Mammary epithelial cell (primary cell): Measurements from ENCODE around the gene STK26.

Experiments
- EZH2 ChIP-seq: IDR thresholded peaks from 2 replicates; pipeline ENCODE4 v1.6.1; 2012; ENCODE audit warnings: low read length, inconsistent platforms, borderline replicate concordance
- TF ChIP-seq, protein P1 (sequence below), 2 donors: IDR thresholded peaks in 1 of 2; conservative IDR thresholded peaks in 1 of 2; 2 replicates each; pipeline ENCODE4 v1.5.1; 2011 to 2012; ENCODE audit warnings: inconsistent platforms in 2 of 2, low read length in 2 of 2, mild to moderate bottlenecking in 2 of 2, control low read depth in 1 of 2, low read depth in 1 of 2; ENCODE audit not compliant: insufficient read depth in 1 of 2; ENCODE audit errors: extremely low read depth in 1 of 2

DNA sequence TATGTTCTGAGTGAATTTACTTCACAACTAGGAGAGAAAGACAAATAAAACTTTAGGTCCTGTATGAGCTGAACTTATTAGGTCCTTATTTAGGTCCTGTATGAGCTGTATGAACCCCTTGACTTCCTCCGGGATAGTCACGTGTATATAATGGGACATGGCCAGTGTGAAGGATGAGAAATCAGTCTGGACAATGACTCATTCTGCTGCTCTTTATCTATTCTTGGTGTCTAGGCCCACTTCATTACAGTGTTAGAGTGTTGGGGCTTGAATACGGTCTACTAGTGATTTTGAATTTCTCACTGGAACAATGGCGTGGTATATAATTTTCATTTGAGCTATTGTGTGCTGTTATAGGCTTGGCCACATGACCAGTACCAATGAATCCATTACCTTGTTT, 21.9 kb downstream of the STK26 start:
- TF ChIP-seq EZH2 = no peak
- TF ChIP-seq, protein P1, sequence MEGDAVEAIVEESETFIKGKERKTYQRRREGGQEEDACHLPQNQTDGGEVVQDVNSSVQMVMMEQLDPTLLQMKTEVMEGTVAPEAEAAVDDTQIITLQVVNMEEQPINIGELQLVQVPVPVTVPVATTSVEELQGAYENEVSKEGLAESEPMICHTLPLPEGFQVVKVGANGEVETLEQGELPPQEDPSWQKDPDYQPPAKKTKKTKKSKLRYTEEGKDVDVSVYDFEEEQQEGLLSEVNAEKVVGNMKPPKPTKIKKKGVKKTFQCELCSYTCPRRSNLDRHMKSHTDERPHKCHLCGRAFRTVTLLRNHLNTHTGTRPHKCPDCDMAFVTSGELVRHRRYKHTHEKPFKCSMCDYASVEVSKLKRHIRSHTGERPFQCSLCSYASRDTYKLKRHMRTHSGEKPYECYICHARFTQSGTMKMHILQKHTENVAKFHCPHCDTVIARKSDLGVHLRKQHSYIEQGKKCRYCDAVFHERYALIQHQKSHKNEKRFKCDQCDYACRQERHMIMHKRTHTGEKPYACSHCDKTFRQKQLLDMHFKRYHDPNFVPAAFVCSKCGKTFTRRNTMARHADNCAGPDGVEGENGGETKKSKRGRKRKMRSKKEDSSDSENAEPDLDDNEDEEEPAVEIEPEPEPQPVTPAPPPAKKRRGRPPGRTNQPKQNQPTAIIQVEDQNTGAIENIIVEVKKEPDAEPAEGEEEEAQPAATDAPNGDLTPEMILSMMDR (conservative IDR thresholded peaks at IDR 0.05 in 1 of 2, IDR thresholded peaks at IDR 0.05 in 1 of 2; ENCODE audit: extremely low read depth in 1 of 2, insufficient read depth in 1 of 2, low read depth in 1 of 2, low read length in 2 of 2) = no peak
